Cardiac fibroblast (primary cell): ENCODE data around the gene AHRR.
"Not testable (repeated sequence)": the region's sequence is repeated elsewhere in the genome, so short reads cannot be mapped to it uniquely, and the experiment has no call there.

Experiments
- DNase-seq, 2 donors: peaks; one replicate each; pipeline versions ENCODE4 v3.0.0 to v3.0.0-alpha.2; 2010; ENCODE audit warnings: low read depth in 2 of 2
- H3K4me3 ChIP-seq, 2 donors: replicated peaks in 1 of 2; 1 replicate in 1 of 2; 2 replicates in 1 of 2; pipeline ENCODE4 v1.5.1; 2011; ENCODE audit warnings: low read depth in 2 of 2, low read length in 2 of 2, mild to moderate bottlenecking in 2 of 2, moderate library complexity in 1 of 2
- TF ChIP-seq, protein P1 (sequence below): IDR thresholded peaks from one replicate; pipeline ENCODE4 v1.5.1; 2011; ENCODE audit warnings: low read depth, mild to moderate bottlenecking, low read length, inconsistent platforms

Gene AHRR

DNA sequence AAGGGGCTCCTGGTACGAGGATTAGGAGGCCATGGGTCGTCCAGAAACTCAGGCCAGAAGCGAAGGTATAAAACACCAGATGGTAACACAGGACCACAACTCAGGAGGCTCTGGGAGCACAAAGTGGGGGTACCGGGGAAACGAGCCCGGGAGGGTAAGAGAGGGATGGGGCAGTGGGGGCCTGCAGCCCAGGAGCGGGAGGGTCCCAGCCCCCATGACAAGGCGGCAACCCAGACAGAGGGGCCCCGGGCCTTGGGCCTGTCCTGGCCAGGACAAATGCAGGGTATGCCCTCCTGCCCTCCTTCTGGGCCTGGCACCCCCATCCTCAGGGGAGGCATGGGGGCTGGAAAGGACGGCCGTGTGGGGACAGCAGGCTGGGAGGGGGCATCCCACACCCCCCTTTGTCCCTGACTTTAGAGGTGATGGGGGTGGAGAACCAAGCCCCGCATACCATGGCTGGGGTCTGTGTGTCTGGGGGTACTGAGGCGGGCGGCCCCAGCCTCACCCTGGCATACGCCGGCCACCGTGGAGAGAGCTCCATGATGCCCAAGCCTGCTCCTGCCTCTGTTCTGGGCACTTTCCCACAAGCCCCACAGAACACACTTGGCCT is 74.5 kb downstream of the AHRR start:
- TF ChIP-seq, protein P1, sequence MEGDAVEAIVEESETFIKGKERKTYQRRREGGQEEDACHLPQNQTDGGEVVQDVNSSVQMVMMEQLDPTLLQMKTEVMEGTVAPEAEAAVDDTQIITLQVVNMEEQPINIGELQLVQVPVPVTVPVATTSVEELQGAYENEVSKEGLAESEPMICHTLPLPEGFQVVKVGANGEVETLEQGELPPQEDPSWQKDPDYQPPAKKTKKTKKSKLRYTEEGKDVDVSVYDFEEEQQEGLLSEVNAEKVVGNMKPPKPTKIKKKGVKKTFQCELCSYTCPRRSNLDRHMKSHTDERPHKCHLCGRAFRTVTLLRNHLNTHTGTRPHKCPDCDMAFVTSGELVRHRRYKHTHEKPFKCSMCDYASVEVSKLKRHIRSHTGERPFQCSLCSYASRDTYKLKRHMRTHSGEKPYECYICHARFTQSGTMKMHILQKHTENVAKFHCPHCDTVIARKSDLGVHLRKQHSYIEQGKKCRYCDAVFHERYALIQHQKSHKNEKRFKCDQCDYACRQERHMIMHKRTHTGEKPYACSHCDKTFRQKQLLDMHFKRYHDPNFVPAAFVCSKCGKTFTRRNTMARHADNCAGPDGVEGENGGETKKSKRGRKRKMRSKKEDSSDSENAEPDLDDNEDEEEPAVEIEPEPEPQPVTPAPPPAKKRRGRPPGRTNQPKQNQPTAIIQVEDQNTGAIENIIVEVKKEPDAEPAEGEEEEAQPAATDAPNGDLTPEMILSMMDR: no peak

DNA sequence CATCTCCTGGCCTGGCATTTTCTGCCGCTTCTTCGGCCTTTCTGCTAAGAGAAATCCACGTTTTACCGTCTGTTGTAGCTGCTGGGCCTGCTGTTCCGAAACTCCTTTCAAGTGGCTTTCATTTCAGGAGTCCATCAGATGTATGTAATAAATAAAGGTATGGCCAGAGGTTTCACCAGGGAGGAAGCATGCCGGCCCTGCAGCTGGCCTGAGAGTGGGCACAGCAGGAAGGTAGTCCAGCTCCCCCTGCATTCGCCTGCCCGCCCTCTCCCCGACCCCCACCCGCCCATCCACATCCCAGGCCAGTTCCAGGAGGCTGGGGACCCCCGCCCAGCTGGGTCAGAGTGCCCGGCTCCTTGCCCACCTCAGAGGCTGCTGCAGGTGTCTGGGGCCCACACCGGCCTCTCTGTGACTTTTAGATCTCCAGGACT is 75.0 kb downstream of the AHRR start:
- no peak overlapping the region for H3K4me3 ChIP-seq
- DNase-seq: no peak
- TF ChIP-seq, protein P1: no peak

More for the DNA sequence above, 74.5 kb downstream of the AHRR start:
- DNase-seq: no peak
- H3K4me3 ChIP-seq: no peak overlapping the region

- DNase-seq, H3K4me3 ChIP-seq: not testable (repeated sequence)
Measured at GRCh38 chr5:398141-398474, 76.6 kb downstream of the AHRR start.

- DNase-seq: no peak
- no peak overlapping the region for H3K4me3 ChIP-seq
- TF ChIP-seq, protein P1: no peak
Measured at GRCh38 chr5:398475-399295, 77.2 kb downstream of the AHRR start.

DNA sequence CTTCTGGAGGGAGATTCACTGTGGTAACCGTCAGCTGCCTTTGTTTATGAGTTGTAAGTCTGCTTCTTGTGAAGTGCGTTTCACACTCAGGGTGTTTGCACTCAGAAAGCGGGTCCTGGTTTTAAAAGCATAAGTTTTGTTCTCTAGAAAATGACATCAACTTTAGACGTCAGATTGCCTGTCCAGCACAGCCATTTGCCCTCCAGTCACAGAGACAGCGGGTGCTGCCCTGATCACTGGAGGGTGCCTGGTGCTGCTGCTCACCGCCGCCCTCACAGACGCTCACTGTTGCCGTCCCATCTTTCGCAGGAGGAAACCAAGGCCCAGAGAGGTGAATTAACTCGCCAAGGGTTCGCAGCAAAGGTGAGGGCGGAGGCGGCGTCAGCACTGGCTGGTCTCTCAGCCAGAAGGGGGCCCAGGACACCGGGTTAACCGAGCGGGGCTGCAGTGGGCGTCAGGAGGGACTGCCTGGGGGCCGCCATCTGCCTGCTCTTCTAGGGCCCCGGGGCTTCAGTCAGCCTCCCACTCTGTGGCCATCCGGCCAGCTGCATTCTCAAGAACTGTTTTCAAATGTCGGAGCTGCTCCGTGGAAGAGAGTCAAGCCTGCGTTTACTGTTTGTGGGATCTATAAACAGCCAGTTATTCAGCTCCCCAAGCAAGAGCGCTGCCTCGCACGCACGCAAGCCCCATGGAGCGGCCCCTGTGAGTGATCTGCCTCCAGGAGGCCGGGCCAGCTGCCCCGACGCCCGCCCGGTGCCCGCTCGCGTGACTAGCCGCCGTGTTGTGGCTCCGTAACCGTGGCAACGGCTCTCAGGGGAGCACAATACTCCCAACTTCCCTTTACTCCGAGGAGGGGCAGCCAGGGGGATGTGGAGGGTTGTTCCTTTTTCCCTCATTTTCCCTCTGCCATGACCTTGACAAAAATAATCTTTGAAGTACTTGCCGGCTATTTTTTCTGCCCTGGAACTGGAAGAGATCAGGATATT is 78.1 kb downstream of the AHRR start:
- DNase-seq: peak; percentile 95 to 98
- TF ChIP-seq, protein P1: no peak
- peak overlapping the region; percentile 11 to 30 for H3K4me3 ChIP-seq

DNA sequence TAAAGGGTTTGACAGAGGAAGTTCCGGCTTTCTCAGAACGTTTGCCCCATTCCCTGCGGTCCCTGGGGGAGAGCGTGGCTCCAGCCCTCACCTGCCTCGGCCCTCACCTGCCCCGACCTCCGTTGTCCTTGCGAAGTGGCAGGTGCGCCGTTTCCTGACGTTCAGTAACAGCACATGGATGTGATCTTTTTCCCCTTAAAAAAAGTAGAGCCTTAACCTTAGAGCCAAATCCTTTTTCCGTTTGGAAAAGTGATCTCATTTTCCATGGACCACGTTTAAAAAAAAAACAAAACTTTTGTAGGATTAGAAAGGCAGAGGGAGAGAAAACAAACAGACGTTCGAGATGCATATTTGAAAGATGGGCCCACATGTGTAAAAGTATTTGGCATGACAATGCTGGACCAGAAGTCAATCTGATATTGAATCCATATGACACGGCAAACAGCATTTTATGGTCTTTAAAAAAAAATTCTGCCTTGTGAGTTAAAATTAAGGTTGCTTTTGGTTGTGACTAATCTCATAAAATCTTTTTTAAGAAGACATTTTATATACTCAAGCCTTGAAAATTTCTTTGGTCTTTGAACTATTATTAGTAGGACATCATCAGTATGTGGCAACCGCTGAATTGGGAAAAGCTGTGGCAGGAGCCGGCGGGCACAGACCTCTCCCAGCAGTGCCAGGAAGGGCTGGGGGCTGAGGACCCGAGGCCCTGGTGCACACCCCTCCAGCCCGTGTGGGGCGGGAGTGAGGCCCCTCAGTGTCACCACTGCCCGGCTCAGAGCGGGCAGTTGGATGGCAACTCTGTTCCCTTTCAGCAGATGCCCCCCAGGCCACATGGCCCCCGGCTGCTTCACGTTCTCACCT is 79.0 kb downstream of the AHRR start:
- peak overlapping the region; percentile 11 to 30 for H3K4me3 ChIP-seq
- TF ChIP-seq, protein P1: no peak
- peak in 1 of 2 donors; percentile 29 for DNase-seq
